Measurements from ENCODE around the gene RELN.
"Not testable (repeated sequence)": the region's sequence is repeated elsewhere in the genome, so short reads cannot be mapped to it uniquely, and the experiment has no call there.

The RELN gene

DNA sequence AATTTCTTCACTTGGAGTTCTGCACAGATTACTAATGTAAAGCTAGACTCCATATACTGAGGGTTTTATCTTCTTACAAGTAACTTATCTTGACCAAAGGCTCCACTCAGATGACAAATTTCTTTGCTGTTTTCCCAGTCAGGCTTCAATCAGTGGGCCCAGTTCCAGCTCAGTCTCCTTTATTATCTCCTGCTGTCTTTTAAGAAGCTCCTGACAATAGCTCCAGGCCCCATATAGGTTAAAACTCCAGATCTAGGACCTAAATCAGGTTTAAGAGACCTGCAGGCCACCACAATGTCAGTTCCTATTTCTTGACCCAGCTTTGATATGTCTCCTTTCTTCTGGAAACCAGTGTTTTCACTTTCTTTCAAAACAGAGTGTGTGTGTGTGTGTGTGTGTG lies 165.2 kb downstream of the RELN start:
- no peak for DNase-seq

- DNase-seq, result no peak
These were observed 166.4 kb downstream of the RELN start for GRCh38 chr7:103823084-103823483.

GRCh38 chr7:103821092-103821491 lies 168.4 kb downstream of the RELN start:
- DNase-seq, result no peak

DNA sequence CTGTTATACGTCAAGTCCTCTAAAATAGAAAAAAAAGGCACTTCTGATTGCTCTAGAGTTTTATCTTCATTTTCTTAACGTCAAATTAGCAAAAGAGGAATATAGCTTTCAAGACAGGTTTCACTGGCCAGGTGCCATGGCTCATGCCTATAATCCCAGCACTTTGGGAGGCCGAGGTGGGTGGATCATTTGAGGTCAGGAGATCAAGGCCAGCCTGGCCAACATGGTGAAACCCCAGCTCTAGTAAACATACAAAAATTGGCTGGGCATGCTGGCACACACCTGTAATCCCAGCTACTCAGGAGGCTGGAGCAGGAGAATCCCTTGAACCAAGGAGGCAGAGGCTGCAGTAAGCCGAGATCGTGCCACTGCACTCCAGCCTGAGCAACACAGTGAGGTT lies 173.5 kb downstream of the RELN start:
- not testable (repeated sequence) for DNase-seq

- DNase-seq, result no peak
These were observed 175.5 kb downstream of the RELN start for GRCh38 chr7:103813970-103814369.

DNA sequence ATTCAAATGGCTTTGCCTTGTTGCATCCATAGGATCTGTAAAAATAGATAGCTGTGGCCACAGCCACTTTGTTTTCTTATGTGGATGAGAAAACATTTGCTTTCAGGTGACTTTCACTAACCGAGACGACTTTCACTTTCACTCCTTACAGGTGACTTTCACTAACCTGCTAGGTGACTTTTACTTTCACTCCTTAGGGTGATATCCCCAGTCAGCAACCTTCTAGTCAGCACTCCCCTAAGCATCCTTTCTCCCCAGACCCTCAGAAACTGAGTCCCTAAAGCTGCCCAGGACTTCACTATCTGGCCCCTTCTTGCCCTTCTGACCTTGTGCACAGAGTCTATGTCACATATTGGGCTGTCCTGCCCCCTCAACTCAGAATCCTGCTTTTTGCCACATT lies 177.5 kb downstream of the RELN start:
- DNase-seq, result no peak

GRCh38 chr7:103811290-103811689 lies 178.2 kb downstream of the RELN start:
- DNase-seq, result no peak

- DNase-seq, result no peak
These were observed 179.2 kb downstream of the RELN start for GRCh38 chr7:103810112-103810744.

DNA sequence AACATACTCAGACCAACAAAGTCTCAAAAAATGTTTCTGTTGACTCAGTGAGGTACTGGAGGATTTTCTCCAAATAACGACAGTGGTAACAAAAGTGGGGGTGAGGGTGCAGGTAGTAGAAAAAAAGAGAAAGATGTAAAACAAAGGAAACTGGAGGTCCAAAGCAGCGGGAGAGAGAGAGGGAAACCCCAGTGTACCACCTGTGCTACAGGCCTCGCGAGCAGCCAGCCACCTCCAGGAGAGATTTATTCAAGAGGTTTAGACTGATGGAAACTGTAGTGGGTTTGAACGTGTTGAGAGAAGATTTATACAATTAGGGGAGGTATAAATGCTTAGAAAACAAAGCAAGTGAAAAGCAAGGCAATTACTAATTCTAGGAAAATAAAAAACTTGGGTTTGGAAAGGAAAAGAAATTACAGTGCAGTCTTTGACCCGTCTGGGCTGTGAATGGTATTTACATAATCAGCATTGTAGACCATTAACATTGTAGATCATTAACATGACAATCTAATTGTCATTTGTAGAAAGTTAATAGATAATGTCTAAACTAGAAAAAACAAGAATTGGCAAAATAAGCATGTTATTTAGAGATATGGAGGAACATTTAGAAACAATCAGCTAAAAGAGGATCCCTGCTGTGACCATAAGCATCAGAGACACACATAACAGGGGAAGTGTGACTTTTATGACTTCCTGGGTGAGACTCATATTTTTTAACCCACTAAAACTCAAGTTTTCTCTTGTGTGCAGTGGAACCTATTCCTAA lies 180.0 kb downstream of the RELN start:
- no peak for DNase-seq

- no peak for DNase-seq
These were observed 184.1 kb downstream of the RELN start for GRCh38 chr7:103805346-103805745.

DNA sequence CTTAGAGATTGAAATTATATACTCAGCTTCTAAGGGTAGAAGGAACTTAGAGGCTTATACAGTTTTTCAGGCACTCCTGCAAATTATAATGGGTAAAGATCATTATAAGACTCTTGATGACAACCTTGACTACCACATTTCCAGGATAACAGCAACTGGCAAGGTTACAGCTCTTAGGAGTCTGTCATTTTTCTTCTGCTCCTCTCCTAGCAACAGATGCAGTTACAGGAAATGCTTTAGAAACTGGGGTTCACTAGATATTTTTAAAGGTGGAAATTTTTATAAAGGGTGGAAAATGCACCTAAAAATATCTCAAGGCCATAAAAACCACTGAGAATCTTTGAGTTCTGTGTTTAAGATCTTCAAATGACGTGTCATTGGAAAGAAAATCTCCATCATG lies 185.8 kb downstream of the RELN start:
- DNase-seq, result no peak

DNA sequence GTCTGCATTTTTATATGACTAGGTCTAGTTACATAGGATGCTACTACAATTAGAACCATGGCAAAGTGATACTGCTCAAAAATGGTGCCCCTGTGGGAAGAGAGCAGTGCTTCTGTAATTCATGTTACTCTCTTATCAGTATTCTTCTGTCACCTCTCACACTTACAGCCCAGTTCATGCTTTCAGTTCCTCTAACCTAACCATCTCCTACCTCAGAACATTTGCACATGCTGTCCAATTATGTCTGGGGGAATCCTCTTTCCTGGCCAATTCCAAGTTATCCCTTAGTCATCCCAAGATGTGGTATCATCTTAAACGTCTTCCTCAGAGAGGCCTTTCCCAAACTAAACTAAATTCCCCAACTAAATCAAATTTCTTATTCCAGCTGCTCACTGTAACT lies 190.2 kb downstream of the RELN start:
- no peak for DNase-seq

GRCh38 chr7:103797647-103798307 lies 191.7 kb downstream of the RELN start:
- no peak for DNase-seq

DNA sequence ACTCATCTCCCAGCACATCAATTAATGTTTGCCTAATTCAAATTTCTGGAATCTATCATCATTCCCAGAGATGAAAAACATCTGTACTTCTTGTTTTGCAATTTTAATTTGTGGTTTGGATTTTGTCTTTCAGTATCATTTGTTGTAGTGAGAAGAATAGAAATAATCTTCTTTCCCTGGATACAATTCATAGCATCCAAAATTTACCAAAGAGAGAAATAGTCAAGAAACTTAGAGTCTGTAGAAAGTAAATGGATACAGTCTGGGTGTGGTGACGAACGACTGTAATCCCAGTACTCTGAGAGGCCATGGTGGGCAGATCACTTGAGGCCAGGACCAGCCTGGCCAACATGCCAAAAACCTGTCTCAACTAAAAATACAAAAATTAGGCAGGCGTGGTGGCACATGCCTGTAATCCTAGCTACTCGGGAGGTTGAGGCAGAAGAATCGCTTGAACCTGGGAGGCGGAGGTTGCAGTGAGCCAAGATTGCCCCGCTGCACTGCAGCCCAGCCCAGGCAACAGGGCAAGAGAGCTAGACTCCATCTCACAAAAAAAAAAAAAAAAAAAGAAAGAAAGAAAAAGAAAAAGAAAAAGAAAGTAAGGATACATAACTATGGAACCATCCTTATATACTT lies 193.0 kb downstream of the RELN start:
- no peak for DNase-seq

DNA sequence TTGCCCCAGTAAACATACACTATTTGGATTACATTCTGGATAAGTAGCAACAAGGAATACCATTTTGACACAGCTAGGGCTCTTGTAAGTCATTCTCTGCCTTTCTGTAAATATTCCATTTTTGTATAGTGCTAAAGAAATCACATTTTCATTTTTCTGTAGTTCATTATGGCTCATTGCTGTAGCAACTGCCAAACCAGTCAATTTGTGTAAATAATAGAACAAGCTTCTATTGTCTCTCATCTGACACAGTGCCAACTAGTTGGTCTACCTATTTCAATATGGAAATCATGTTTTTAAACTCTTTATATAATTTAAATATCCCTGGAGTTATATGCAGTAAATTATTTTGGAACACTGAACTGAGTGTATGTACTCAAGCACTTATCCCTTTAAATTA lies 193.7 kb downstream of the RELN start:
- no peak for DNase-seq

DNA sequence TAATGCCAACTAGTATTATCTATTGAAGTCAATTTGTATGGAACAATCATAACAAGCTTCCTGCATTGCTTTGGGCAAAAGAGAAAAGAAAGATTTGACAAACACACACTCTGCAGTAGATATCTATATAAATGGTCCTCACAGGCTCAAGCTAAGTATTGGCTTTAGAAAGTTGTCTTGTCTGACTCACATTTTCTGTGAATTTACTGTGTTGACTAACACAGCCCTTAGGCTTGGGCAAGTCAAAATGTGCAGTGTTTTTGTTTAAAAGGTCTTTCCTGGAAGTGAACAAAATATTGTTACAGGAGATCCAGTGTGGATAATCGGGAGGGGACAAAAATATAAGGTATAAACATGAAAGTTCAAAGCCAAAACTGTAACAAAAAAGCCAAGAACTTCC lies 194.4 kb downstream of the RELN start:
- DNase-seq, result no peak

GRCh38 chr7:103794424-103794823 lies 195.0 kb downstream of the RELN start:
- no peak for DNase-seq

DNA sequence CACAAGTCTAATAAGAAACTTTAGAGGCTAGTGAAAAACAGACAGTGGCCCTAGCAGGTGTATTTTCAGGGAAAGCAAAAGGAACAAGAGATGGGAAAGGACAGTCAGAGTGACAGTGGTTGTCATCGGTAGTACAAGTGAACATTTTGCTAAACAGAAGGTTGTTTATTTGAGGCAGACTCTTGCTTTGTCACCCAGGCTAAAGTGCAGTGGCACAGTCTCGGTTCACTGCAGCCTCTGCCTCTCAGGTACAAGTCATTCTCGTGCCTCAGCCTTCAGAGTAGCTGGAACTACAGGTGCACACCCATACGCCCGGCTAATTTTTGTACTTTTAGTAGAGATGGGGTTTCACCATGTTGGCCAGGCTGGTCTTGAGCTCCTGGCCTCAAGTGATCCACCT lies 195.8 kb downstream of the RELN start:
- no peak for DNase-seq

DNA sequence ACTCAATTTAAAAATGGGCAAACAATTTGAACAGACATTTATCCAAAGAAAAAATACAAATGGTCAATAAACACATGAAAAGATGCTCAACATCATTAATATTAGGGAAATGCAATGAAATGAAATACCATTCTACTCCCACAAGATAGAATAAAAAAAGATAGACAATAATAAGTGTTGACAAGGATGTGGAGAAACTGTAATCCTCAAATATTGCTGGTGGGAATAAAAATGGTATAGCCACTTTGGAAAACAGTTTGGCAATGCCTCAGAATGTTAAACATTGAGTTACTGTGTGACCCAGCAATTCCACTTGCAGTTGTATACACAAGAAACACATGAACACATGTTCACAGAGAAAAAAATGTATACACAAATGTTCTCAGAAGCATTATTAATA lies 197.6 kb downstream of the RELN start:
- DNase-seq, result no peak

- not testable (repeated sequence) for DNase-seq
These were observed 202.4 kb downstream of the RELN start for GRCh38 chr7:103787041-103787440.

DNA sequence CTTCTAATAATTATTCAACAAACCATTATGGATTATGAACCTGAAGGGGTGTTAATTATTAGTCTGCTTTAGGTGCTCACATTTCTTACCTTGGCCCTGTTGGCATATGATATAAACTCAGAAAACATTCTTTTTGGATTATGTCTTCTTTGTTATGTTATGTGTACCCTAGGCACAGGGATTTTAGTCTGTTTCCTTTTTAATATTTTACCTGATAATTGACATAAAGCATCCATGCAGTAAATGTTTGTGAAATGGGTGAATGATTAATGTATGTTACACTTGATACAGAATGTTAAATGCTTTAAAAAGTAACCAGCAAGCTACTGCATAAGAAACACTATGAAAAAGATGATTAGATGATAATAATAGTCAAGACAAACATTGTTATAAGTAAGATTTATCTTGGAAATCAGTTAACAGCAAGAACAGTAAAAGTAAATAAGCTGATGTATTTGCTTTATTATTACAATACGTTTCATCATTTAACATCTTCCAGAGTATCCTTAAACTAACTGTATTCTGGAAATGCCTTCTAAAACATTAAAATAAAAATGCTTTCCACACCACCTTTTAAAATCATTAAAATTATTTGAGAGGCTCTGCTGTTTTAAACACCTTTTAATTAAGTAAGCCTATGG lies 204.7 kb downstream of the RELN start:
- no peak for DNase-seq

DNA sequence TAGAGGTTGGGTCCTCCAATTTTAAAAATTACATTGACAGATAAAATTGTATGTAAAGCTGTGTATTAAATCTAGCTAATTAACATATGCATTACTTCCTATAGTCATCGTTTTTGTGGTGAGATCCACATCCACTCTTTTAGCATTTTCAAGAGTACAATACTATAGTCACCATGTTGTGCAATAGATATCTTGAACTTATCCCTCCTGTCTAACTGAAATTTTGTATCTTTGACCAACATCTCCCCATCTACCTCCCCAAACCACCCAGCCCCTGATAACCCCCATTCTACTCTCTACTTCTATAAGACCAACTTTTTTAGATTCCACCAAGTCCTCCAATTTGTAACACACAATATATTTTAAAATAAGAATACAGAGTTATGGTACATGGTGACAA lies 208.0 kb downstream of the RELN start:
- DNase-seq, result no peak

DNA sequence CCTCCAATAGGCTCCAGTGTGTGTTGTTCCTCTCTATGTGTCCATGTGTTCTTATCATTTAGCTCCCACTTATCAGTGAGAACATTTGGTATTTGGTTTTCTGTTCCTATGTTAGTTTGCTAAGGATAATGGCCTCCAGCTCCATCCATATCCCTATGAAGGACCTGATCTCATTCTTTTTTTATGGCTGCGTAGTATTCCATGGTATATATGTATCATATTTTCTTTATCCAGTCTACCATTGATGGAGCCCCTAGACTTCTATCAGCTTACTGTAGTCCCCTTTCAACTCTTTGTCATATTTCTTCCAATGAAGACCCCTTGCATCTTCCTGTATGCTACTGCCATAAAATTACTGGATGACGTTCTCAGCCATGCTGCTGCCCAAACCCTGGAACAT lies 208.9 kb downstream of the RELN start:
- DNase-seq, result not testable (repeated sequence)

All from 8988T (cell line).